SU-DHL-6 (cell line): ENCODE data around the gene MYH15.

Source experiments
- H2AFZ ChIP-seq: fragments of 200-600 bp; sonication (generic); 2 replicates; pipeline ENCODE4 v1.6.1; 2014; ENCODE audit warnings: low read depth, mild to moderate bottlenecking, moderate library complexity, mixed read lengths, antibody characterized with exemption, low read length; ENCODE audit not compliant: severe bottlenecking
- H3F3A ChIP-seq: fragments of 200-600 bp; shearing (Covaris generic); 2 replicates; pipeline ENCODE4 v1.6.0; 2016; ENCODE audit warnings: antibody characterized with exemption, mild to moderate bottlenecking; ENCODE audit not compliant: insufficient read depth
- H3K27ac ChIP-seq: fragments of 200-600 bp; sonication (generic); 2 replicates; pipeline ENCODE4 v1.5.1; 2016; ENCODE audit warnings: low read depth, mild to moderate bottlenecking, low read length, moderate library complexity, mixed read lengths
- H3K27me3 ChIP-seq: fragments of 200-600 bp; sonication (generic), shearing (Covaris generic); 2 replicates; pipeline ENCODE4 v1.6.0; 2014; ENCODE audit warnings: mild to moderate bottlenecking, low read length
- H3K36me3 ChIP-seq: fragments of 200-600 bp; sonication (generic); 2 replicates; pipeline ENCODE4 v1.6.1; 2014; ENCODE audit warnings: mild to moderate bottlenecking, low read length, mixed read lengths
- H3K4me2 ChIP-seq: fragments of 300-600, 200-600 bp; shearing (Covaris generic), sonication (generic); 2 replicates; pipeline ENCODE4 v1.6.0; 2014; ENCODE audit warnings: low read length, low read depth, mild to moderate bottlenecking; ENCODE audit not compliant: poor library complexity, severe bottlenecking
- H3K4me3 ChIP-seq: fragments of 200-600 bp; sonication (generic); 2 replicates; pipeline ENCODE4 v1.5.1; 2014; ENCODE audit warnings: antibody characterized with exemption, low read length, mild to moderate bottlenecking, mixed read lengths; ENCODE audit not compliant: insufficient read depth, poor library complexity, severe bottlenecking
- H3K79me2 ChIP-seq: fragments of 200-600 bp; sonication (generic); 2 replicates; pipeline ENCODE4 v1.6.1; 2014; ENCODE audit warnings: mild to moderate bottlenecking, low read length, moderate library complexity; ENCODE audit not compliant: insufficient read depth
- H3K9ac ChIP-seq: fragments of 200-600 bp; sonication (generic); 2 replicates; pipeline ENCODE4 v1.7.0; 2014; ENCODE audit warnings: mild to moderate bottlenecking, low read length
- H3K9me2 ChIP-seq: fragments of 200-600 bp; sonication (generic); replicated peaks from 2 replicates; pipeline ENCODE4 v1.6.1; 2014; ENCODE audit warnings: low read length; ENCODE audit not compliant: insufficient read depth
- H3K9me3 ChIP-seq: fragments of 200-600 bp; sonication (generic); 2 replicates; pipeline ENCODE4 v1.6.1; 2014; ENCODE audit warnings: low read length, mixed read lengths; ENCODE audit not compliant: insufficient read depth
- H4K20me1 ChIP-seq: fragments of 200-600 bp; sonication (generic); 2 replicates; pipeline ENCODE4 v1.6.1; 2014; ENCODE audit warnings: low read depth, mild to moderate bottlenecking, antibody characterized with exemption, low read length, moderate library complexity, mixed read lengths
- CTCF ChIP-seq: fragments of 200-600 bp; sonication (generic); IDR thresholded peaks from one replicate; pipeline ENCODE4 v1.5.1; 2017; ENCODE audit warnings: antibody characterized with exemption, mild to moderate bottlenecking, low read length, moderate library complexity; ENCODE audit not compliant: insufficient read depth, poor library complexity, severe bottlenecking
- EZH2phosphoT487 ChIP-seq: fragments of 200-600 bp; sonication (generic), shearing (Covaris generic); conservative IDR thresholded peaks from 2 replicates; pipeline ENCODE4 v1.6.1; 2018; ENCODE audit warnings: mild to moderate bottlenecking, antibody characterized with exemption, low read length, moderate library complexity, mixed read lengths

MYH15 gene

GRCh38 chr3:108527109-108527508 lies 16.7 kb upstream of the MYH15 start:
- no peaks in the 10 kb centered on the region for H3F3A ChIP-seq
- no peaks in the 10 kb centered on the region for H3K9me2 ChIP-seq
- no peaks in the 10 kb centered on the region for H3K27me3 ChIP-seq
- H3K4me2 ChIP-seq = no peak overlapping the region
- no peak overlapping the region for H3K9ac ChIP-seq
- no peak overlapping the region for H3K27ac ChIP-seq
- H4K20me1 ChIP-seq = no peaks in the 10 kb centered on the region
- H3K4me3 ChIP-seq = no peak overlapping the region
- TF ChIP-seq EZH2phosphoT487 (no peak), CTCF (no peak)
- H3K9me3 ChIP-seq = no peaks in the 10 kb centered on the region
- no peaks in the 10 kb centered on the region for H3K79me2 ChIP-seq
- H3K36me3 ChIP-seq = no peaks in the 10 kb centered on the region
- H2AFZ ChIP-seq = no peak overlapping the region

- Histone ChIP-seq H3K27ac (no peak overlapping the region), H2AFZ (no peak overlapping the region), H3K36me3 (no peaks in the 10 kb centered on the region), H3K9ac (no peak overlapping the region), H3K79me2 (no peaks in the 10 kb centered on the region), H4K20me1 (no peaks in the 10 kb centered on the region), H3K9me3 (no peaks in the 10 kb centered on the region), H3K27me3 (no peaks in the 10 kb centered on the region), H3K4me3 (no peak overlapping the region), H3K4me2 (no peak overlapping the region), H3K9me2 (no peaks in the 10 kb centered on the region), H3F3A (no peaks in the 10 kb centered on the region)
- TF ChIP-seq CTCF (no peak), EZH2phosphoT487 (no peak)
These were observed 15.6 kb upstream of the MYH15 start for GRCh38 chr3:108525971-108526370.

GRCh38 chr3:108525256-108525655 lies 14.9 kb upstream of the MYH15 start:
- no peak overlapping the region for H3K4me2 ChIP-seq
- TF ChIP-seq EZH2phosphoT487 (no peak), CTCF (no peak)
- H2AFZ ChIP-seq = no peak overlapping the region
- no peaks in the 10 kb centered on the region for H3K79me2 ChIP-seq
- H3K4me3 ChIP-seq = no peak overlapping the region
- H4K20me1 ChIP-seq = no peaks in the 10 kb centered on the region
- H3K36me3 ChIP-seq = no peaks in the 10 kb centered on the region
- H3K27me3 ChIP-seq = no peaks in the 10 kb centered on the region
- no peak overlapping the region for H3K9ac ChIP-seq
- no peaks in the 10 kb centered on the region for H3F3A ChIP-seq
- no peaks in the 10 kb centered on the region for H3K9me2 ChIP-seq
- no peak overlapping the region for H3K27ac ChIP-seq
- H3K9me3 ChIP-seq = no peaks in the 10 kb centered on the region
